ENCODE data around the gene TMUB1.
A peak's percentile ranks its signal among the peaks of the same experiment; 100 is the strongest.

TMUB1 gene

DNA sequence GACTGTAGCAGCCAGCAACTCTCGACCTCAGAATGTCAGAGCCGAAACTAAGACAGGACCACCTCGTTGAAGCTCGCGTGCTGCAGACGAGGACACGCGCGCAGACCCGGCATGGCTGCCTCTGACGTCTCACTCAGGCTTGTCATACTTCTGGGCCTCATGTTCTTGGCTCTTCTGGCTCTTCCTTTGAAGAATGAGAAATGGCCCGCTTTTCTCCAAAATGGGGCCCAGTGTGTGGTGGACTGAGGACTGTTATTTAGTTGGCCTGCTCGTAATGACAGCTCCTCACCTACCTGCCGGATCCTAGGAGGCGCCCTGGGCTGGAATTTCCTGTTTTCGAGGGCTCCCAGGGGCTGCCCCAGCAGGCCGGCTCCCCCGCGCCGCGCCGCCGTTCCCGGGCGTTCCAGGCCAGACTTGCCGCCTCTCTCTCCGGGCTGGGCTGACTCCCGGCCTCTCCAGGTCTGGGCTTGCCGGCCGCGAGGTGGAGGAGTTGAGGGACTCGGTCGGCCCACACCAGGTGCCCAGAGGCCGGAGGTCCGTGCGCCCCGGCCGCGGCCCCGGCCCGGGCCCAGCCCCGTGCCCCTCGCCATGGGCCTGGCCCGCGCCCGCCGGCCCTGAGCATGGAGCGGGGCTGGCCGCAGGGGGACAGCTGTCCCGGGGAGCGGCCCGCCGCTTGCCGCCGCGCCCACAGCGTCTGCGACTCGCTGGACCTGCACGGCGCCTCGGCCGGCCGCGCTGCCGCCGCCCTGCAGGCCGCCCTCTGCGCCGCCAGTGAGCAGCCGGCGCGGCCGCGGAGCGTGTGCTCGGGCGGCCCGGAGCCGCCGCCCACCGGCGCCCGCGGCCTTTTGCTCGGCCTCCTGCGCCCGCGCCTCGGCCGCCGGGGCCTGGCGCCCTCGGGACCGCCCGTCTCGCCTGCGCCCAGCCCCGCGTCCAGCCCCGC, 31.1 kb upstream of the TMUB1 start:
- Histone ChIP-seq H3K36me3 (ENCODE audit: control insufficient read depth in 1 of 2, insufficient read depth in 2 of 2, low read length in 2 of 2) (peaks cover 29 to 30% of the 10 kb centered on the region in 2 experiments), H3K9me3 (ENCODE audit: insufficient read depth, low read depth, low read length) (no peaks in the 10 kb centered on the region), H2AK5ac (ENCODE audit: low read length) (peak overlapping the region; percentile 4), H3K18ac (ENCODE audit: low read length) (peak overlapping the region; percentile 62), H4K12ac (ENCODE audit: low read depth, low read length) (peak overlapping the region; percentile 49), H2AFZ (ENCODE audit: insufficient read depth, low read length, poor library complexity) (peak overlapping the region; percentile 32), H3K4me3 (ENCODE audit: low read depth, low read length) (peak overlapping the region; percentile 80), H3K27ac (ENCODE audit: low read depth, low read length) (peak overlapping the region; percentile 100), H2BK5ac (ENCODE audit: low read depth, low read length, poor library complexity) (peak overlapping the region; percentile 96), H3K23ac (ENCODE audit: low read length) (no peak overlapping the region), H3K4me1 (ENCODE audit: control insufficient read depth in 1 of 2, insufficient read depth in 2 of 2, low read length in 2 of 2) (peaks cover 26 to 33% of the 10 kb centered on the region in 2 experiments), H2BK120ac (ENCODE audit: insufficient read depth, low read length, poor library complexity) (peak overlapping the region; percentile 86), H3K4ac (ENCODE audit: low read depth, low read length) (peak overlapping the region; percentile 67), H3K14ac (ENCODE audit: low read length) (peak overlapping the region; percentile 91), H2BK12ac (ENCODE audit: low read length) (peak overlapping the region; percentile 58), H3K79me1 (ENCODE audit: low read length) (peaks cover 24% of the 10 kb centered on the region), H4K8ac (ENCODE audit: low read depth, low read length) (peak overlapping the region; percentile 67), H4K91ac (ENCODE audit: low read depth, low read length) (peak overlapping the region; percentile 97), H3K9ac (ENCODE audit: low read length) (peak overlapping the region; percentile 87), H3K79me2 (ENCODE audit: control insufficient read depth, insufficient read depth, low read length, poor library complexity) (peaks cover 25% of the 10 kb centered on the region), H3K27me3 (ENCODE audit: insufficient read depth, low read length) (no peaks in the 10 kb centered on the region), H3K4me2 (ENCODE audit: low read length) (peak overlapping the region; percentile 84)
- WGBS (ENCODE audit: extremely low coverage, insufficient coverage, insufficient read length), result no CpG with 5 or more reads among the region's 101 CpGs
- peak in 1 of 2 donors; percentile 38 for DNase-seq

DNA sequence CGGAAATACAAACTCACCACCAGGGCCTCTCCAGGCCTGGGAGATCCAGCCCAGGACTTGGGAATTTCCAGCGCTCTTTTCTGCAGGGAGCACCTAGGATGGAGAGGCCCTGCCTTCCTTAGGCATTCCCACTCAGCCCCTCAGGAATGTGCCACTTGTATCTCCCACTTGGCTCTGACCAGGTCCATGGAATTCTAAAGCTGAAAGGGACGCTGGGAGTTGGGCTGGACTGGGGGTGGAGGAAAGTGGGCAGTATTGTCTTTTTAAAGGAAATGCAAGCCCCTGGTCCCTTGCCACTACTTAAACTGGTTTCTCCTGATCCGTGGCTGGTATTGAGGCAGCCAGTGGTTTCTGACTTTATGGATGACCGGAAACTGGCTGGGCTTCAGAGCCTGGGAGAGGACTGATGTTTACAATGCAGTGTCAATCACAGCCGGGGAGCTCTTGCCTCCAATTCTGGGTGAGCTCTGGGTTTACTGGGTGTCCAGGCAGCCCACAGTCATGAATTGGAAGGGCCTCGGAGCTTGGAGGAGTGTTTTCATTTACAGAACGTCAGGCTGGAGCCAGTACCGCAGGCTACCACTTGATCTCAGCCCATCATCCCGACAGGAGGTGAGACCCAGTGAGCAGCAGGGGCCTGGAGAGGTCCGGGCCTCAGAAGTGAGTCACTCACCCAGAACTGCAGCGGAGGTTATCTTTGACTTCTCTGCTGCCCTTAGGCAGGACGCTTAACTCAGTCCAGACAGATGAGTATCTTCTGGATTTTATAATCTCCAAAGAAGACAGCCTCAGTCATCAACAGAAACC, 30.3 kb upstream of the TMUB1 start:
- WGBS (ENCODE audit: extremely low coverage, insufficient coverage, insufficient read length), result no CpG with 5 or more reads among the region's 13 CpGs
- Histone ChIP-seq H3K4me3 (ENCODE audit: low read depth, low read length) (no peak overlapping the region), H3K18ac (ENCODE audit: low read length) (peak overlapping the region; percentile 77), H2BK120ac (ENCODE audit: insufficient read depth, low read length, poor library complexity) (peak overlapping the region; percentile 86), H2BK12ac (ENCODE audit: low read length) (peak overlapping the region; percentile 74), H3K14ac (ENCODE audit: low read length) (peak overlapping the region; percentile 70), H3K27ac (ENCODE audit: low read depth, low read length) (peak overlapping the region; percentile 100), H2AFZ (ENCODE audit: insufficient read depth, low read length, poor library complexity) (peak overlapping the region; percentile 59), H3K79me2 (ENCODE audit: control insufficient read depth, insufficient read depth, low read length, poor library complexity) (peaks cover 25% of the 10 kb centered on the region), H3K4me1 (ENCODE audit: control insufficient read depth in 1 of 2, insufficient read depth in 2 of 2, low read length in 2 of 2) (peaks cover 26 to 33% of the 10 kb centered on the region in 2 experiments), H3K79me1 (ENCODE audit: low read length) (peaks cover 24% of the 10 kb centered on the region), H4K91ac (ENCODE audit: low read depth, low read length) (peak overlapping the region; percentile 97), H4K8ac (ENCODE audit: low read depth, low read length) (peak overlapping the region; percentile 90), H3K9ac (ENCODE audit: low read length) (no peak overlapping the region), H3K9me3 (ENCODE audit: insufficient read depth, low read depth, low read length) (no peaks in the 10 kb centered on the region), H4K12ac (ENCODE audit: low read depth, low read length) (no peak overlapping the region), H3K23ac (ENCODE audit: low read length) (no peak overlapping the region), H2BK5ac (ENCODE audit: low read depth, low read length, poor library complexity) (peak overlapping the region; percentile 96), H2AK5ac (ENCODE audit: low read length) (peak overlapping the region; percentile 34), H3K27me3 (ENCODE audit: insufficient read depth, low read length) (no peaks in the 10 kb centered on the region), H3K36me3 (ENCODE audit: control insufficient read depth in 1 of 2, insufficient read depth in 2 of 2, low read length in 2 of 2) (peaks cover 21% of the 10 kb centered on the region in 2 experiments), H3K4me2 (ENCODE audit: low read length) (peak overlapping the region; percentile 84), H3K4ac (ENCODE audit: low read depth, low read length) (peak overlapping the region; percentile 46)
- peak; percentile 91 to 92 for DNase-seq

DNA sequence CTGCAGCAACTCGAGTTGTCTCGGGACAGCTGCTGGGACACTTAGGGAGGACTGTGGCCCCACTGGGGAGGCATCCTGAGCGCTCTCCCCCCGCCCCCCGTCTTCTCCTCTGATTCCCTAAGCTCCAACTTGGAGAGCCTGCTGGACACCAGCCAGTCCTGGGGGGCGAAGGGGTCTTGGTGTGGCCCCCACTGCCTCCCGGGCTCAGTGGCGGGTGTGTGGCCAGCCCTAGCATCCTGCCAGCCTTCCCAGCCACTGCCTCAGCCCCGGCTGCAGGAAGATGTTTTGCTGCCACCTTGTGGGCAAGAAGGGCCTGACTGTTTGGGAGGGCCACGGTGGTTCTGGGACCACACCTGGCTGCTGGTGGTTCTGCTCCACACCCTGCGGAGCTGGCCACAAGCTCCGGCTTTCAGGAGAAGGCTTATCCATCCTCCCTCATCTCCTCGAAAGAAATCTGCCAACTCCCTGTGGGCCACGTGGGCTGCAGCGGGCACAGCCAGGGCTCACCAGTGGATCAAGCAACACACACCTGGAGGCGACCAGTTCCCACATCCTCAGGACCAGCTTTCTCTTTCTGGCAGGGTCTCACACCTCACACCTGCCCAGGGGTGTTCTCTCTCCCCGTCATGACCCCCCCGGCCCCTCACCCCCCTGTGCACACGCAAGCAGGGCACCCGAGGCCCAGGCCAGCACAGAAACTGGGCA, 27.8 kb upstream of the TMUB1 start:
- Histone ChIP-seq H3K9ac (ENCODE audit: low read length) (no peak overlapping the region), H4K12ac (ENCODE audit: low read depth, low read length) (no peak overlapping the region), H3K27me3 (ENCODE audit: insufficient read depth, low read length) (no peaks in the 10 kb centered on the region), H3K79me1 (ENCODE audit: low read length) (peaks cover 24% of the 10 kb centered on the region), H3K4me1 (ENCODE audit: control insufficient read depth in 1 of 2, insufficient read depth in 2 of 2, low read length in 2 of 2) (peaks cover 16 to 24% of the 10 kb centered on the region in 2 experiments), H4K8ac (ENCODE audit: low read depth, low read length) (no peak overlapping the region), H3K18ac (ENCODE audit: low read length) (peak overlapping the region; percentile 57), H2BK12ac (ENCODE audit: low read length) (peak overlapping the region; percentile 69), H3K4ac (ENCODE audit: low read depth, low read length) (peak overlapping the region; percentile 80), H2BK5ac (ENCODE audit: low read depth, low read length, poor library complexity) (no peak overlapping the region), H3K23ac (ENCODE audit: low read length) (no peak overlapping the region), H4K91ac (ENCODE audit: low read depth, low read length) (no peak overlapping the region), H2AK5ac (ENCODE audit: low read length) (peak overlapping the region; percentile 92), H3K14ac (ENCODE audit: low read length) (no peak overlapping the region), H3K36me3 (ENCODE audit: control insufficient read depth in 1 of 2, insufficient read depth in 2 of 2, low read length in 2 of 2) (peaks cover 2 to 3% of the 10 kb centered on the region in 2 experiments), H3K4me2 (ENCODE audit: low read length) (no peak overlapping the region), H3K9me3 (ENCODE audit: insufficient read depth, low read depth, low read length) (no peaks in the 10 kb centered on the region), H3K79me2 (ENCODE audit: control insufficient read depth, insufficient read depth, low read length, poor library complexity) (peaks cover 15% of the 10 kb centered on the region), H3K27ac (ENCODE audit: low read depth, low read length) (no peak overlapping the region), H2BK120ac (ENCODE audit: insufficient read depth, low read length, poor library complexity) (no peak overlapping the region), H2AFZ (ENCODE audit: insufficient read depth, low read length, poor library complexity) (no peak overlapping the region), H3K4me3 (ENCODE audit: low read depth, low read length) (no peak overlapping the region)
- DNase-seq, result peak; percentile 72 to 91
- no CpG with 5 or more reads among the region's 20 CpGs for WGBS (ENCODE audit: extremely low coverage, insufficient coverage, insufficient read length)
